Measurements from ENCODE around the gene PNLIPRP1. TPM values are rescaled to one million over a fixed set of nuclear protein-coding genes. Genes with fewer than 3 reads are reported as not detected.

The PNLIPRP1 gene
- total RNA-seq, 1 experiment from 2014 or later, result not detected

- Histone ChIP-seq H2BK120ac (ENCODE audit: low read depth, low read length, poor library complexity, severe bottlenecking) (no peak overlapping the region), H3K18ac (ENCODE audit: insufficient read length, low read depth, low read length) (no peak overlapping the region), H3K4ac (ENCODE audit: low read depth, low read length) (no peak overlapping the region), H2BK5ac (ENCODE audit: insufficient read length, low read length) (no peak overlapping the region), H3K4me2 (ENCODE audit: insufficient read depth, insufficient read length, low read length) (no peak overlapping the region), H3T11ph (ENCODE audit: low read length) (no peak overlapping the region), H2AFZ (ENCODE audit: low read length) (no peak overlapping the region), H4K20me1 (ENCODE audit: control insufficient read depth, insufficient read depth, insufficient read length) (no peaks in the 10 kb centered on the region), H3K9ac (ENCODE audit: extremely low read depth, insufficient read length, low read length) (no peak overlapping the region), H3K27ac (ENCODE audit: insufficient read length, low read depth, low read length) (no peak overlapping the region), H4K5ac (ENCODE audit: insufficient read length, low read depth, low read length) (no peak overlapping the region), H3K79me2 (ENCODE audit: insufficient read depth, low read length) (no peaks in the 10 kb centered on the region), H3K9me3 (ENCODE audit: control insufficient read depth, low read depth, low read length) (no peaks in the 10 kb centered on the region), H3K23ac (ENCODE audit: insufficient read length, low read depth, low read length) (no peak overlapping the region), H2AK5ac (ENCODE audit: insufficient read length, low read length) (no peak overlapping the region), H3K79me1 (ENCODE audit: insufficient read depth, low read depth, low read length, poor library complexity, severe bottlenecking) (no peaks in the 10 kb centered on the region), H2BK20ac (ENCODE audit: low read depth, low read length, poor library complexity, severe bottlenecking) (no peak overlapping the region), H3K14ac (ENCODE audit: insufficient read depth, low read length) (no peak overlapping the region), H4K91ac (ENCODE audit: insufficient read length, low read depth, low read length) (no peak overlapping the region), H2BK15ac (ENCODE audit: low read depth, low read length) (no peak overlapping the region), H3K56ac (ENCODE audit: insufficient read length, low read depth, low read length) (no peak overlapping the region), H3K23me2 (ENCODE audit: insufficient read length, low read depth, low read length, poor library complexity, severe bottlenecking) (no peaks in the 10 kb centered on the region), H3K27me3 (ENCODE audit: insufficient read depth, low read length) (no peaks in the 10 kb centered on the region; the same call in 1 of the 2 replicates), H3K4me1 (ENCODE audit: insufficient read depth, low read length) (no peaks in the 10 kb centered on the region), H2BK12ac (ENCODE audit: insufficient read length, low read depth, low read length) (no peak overlapping the region), H4K8ac (replicated peaks; ENCODE audit: insufficient read length, low read depth, low read length) (no peak overlapping the region)
- Mint-ChIP-seq H3K4me1 (peaks cover 10 to 18% of the 10 kb centered on the region in 2 experiments), H3K36me3 (ENCODE audit: insufficient read depth in 1 of 3, low read depth in 3 of 3) (peaks cover 0 to 4% (median 4%) of the 10 kb centered on the region in 3 experiments; a peak in 2 of 7 replicates), H3K27me3 (ENCODE audit: low read depth) (peaks cover 12% of the 10 kb centered on the region), H3K9me3 (peaks cover 9 to 13% of the 10 kb centered on the region in 2 experiments; a peak in 3 of 5 replicates), H3K27ac (no peak overlapping the region; a peak in 1 of 7 replicates), H3K4me3 (no peak overlapping the region)
- no peak for TF ChIP-seq CTCF (conservative IDR thresholded peaks at IDR 0.05)
- no CpG with 5 or more reads among the region's 2 CpGs for WGBS (ENCODE audit: extremely low coverage, insufficient read length, low lambda C conversion rate)
- no peak for DNase-seq
These were observed 24.0 kb downstream of the PNLIPRP1 start for GRCh38 chr10:116614796-116615195.

Data from H9 (cell line).